Mesangial cell (primary cell): ENCODE results near the gene OSBPL5. TPM values are rescaled to one million over a fixed set of nuclear protein-coding genes. Genes with fewer than 3 reads are reported as not detected.

Experiments
- total RNA-seq: library from RNA; depleted of rRNA; stranded (reverse); fragments of >200 nt; gene quantifications from 2 replicates; pipeline ENCODE4 v1.2.3, GENCODE V29; 2015

Gene OSBPL5, protein sequence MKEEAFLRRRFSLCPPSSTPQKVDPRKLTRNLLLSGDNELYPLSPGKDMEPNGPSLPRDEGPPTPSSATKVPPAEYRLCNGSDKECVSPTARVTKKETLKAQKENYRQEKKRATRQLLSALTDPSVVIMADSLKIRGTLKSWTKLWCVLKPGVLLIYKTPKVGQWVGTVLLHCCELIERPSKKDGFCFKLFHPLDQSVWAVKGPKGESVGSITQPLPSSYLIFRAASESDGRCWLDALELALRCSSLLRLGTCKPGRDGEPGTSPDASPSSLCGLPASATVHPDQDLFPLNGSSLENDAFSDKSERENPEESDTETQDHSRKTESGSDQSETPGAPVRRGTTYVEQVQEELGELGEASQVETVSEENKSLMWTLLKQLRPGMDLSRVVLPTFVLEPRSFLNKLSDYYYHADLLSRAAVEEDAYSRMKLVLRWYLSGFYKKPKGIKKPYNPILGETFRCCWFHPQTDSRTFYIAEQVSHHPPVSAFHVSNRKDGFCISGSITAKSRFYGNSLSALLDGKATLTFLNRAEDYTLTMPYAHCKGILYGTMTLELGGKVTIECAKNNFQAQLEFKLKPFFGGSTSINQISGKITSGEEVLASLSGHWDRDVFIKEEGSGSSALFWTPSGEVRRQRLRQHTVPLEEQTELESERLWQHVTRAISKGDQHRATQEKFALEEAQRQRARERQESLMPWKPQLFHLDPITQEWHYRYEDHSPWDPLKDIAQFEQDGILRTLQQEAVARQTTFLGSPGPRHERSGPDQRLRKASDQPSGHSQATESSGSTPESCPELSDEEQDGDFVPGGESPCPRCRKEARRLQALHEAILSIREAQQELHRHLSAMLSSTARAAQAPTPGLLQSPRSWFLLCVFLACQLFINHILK
- 16.3 and 28.4 TPM in 2 replicates for total RNA-seq

DNA sequence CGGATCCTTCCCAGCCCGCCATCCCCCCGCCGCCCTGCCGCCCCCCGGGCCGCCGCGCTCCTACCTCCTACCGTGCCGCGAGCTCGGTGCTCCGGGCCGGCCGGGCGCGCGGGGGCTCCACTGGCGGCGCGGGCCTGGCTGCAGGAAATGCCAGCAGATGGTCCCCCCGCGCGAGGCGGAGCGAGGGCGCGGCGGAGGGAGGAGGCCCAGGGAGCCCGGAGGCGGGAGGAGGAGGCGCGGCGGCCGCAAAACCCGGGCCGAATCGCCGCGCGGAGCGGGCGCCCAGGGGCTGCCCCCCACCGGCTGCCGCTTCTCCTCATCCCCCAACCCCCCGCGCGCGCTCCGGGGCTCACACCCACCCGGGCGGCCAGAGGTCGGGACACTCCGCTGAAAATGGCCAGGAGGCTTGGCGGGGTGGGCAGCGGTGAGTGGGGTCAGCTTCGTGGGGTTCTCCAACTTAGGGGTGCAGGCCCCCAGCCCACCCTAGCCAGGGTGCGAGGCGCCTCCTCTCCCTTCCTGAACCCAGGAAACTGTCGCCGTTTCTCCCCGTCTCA lies at the start of gene OSBPL5:
TSS of gene OSBPL5 (minus strand) at position 159 of the 554 bp plus-strand sequence. CDS start 36,162 bp downstream, outside the sequence.

DNA sequence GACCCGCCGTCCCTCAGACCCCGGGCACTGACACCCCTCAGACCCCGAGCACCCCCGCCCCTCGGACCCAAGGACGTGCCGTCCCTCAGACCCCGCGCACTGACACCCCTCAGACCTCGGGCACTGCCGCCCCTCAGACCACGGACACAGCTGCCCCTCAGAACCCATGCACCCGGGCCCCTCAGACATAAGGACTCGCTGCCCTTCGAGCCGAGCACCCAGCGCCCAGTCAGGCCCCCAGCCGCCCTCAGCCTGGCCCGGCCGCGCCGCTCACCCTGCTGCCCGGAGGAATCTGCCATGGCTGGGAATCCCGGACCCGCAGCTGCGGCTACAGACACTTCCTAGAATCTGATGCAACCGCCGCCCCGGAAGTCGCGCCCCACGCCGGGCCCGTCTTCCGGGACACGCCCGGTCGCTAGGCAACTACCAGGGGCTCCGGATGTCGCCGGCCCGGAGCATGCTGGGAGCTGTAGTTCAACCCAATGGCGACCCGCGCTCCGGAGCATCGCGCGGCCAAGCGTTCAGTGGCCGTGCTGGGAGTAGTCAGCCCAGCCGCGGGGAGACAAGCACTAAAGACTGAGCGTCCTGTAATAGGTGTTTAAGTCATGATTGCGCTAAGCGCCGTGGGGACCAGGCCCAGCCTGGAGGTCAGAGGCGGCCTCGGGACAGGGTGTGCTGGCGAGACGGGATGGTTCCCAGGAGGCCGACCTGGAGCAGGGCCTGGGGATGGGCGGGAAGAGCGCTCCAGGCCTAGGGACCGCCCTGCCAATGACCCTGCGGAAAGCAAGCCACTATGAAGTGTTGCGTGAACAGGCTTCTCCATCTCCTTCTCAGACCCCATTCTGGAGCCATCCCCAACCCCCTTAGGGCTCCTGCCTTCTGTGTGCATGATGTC lies 107.8 kb downstream of the OSBPL5 start, which contains the start of gene CARS1:
TSS of gene CARS1 (minus strand) at position 355 of the 895 bp plus-strand sequence. CDS start at position 299, 56 bp downstream.

Other genes with a start within 250 kb of the OSBPL5 start
- 45.0 and 110 TPM in 2 replicates for gene PHLDA2, start 235.9 kb downstream of the OSBPL5 start, total RNA-seq
- gene NAP1L4, start 173.0 kb downstream of the OSBPL5 start, total RNA-seq, result 60.2 and 104 TPM in 2 replicates
- gene CARS1, start 107.9 kb downstream of the OSBPL5 start, total RNA-seq, result 52.4 and 57.5 TPM in 2 replicates
- not detected in 2 replicates for gene MRGPRG, start 53.5 kb upstream of the OSBPL5 start, total RNA-seq
- gene MRGPRE, start 67.1 kb upstream of the OSBPL5 start, total RNA-seq, result not detected in 2 replicates
- gene ZNF195, start 213.8 kb upstream of the OSBPL5 start, total RNA-seq, result 10.6 and 21.2 TPM in 2 replicates